ENCODE results near the gene LAMA3. TPM values are rescaled to one million over a fixed set of nuclear protein-coding genes. Genes with fewer than 3 reads are reported as not detected.
A peak's percentile ranks its signal among the peaks of the same experiment; 100 is the strongest.

The LAMA3 gene
- polyA plus RNA-seq, 1 of the 3 experiments (the other 2 are of a cell fraction), result 3.5 TPM

GRCh38 chr18:23650968-23651927 is 38.0 kb upstream of the LAMA3 start (continued):
- no peak for TF ChIP-seq ZBTB33 (IDR thresholded peaks at IDR 0.05; ENCODE audit: borderline replicate concordance, low read depth)
- no peak for TF ChIP-seq GATA2 (CRISPR knock-in tag; IDR thresholded peaks at IDR 0.05)
- no peak for TF ChIP-seq IRF3 (IDR thresholded peaks at IDR 0.05; ENCODE audit: low read depth, low read length)
- peak; percentile 20 for TF ChIP-seq CHD2 (IDR thresholded peaks at IDR 0.05; ENCODE audit: low read length, partially characterized antibody)
- peak; percentile 76 for TF ChIP-seq PBX3 (IDR thresholded peaks at IDR 0.05)
- TF ChIP-seq FOXM1 (IDR thresholded peaks at IDR 0.05; ENCODE audit: low read depth), result no peak
- TF ChIP-seq SMC3 (IDR thresholded peaks at IDR 0.05; ENCODE audit: low read depth, low read length), result no peak
- peak; percentile 62 for TF ChIP-seq JUND (IDR thresholded peaks at IDR 0.05)
- TF ChIP-seq NFIC (IDR thresholded peaks at IDR 0.05; ENCODE audit: borderline replicate concordance), result no peak; the same call in 1 of the 2 replicates
- TF ChIP-seq RAD21 (IDR thresholded peaks at IDR 0.05; ENCODE audit: low read length), result no peak
- no peak for TF ChIP-seq MXI1 (IDR thresholded peaks at IDR 0.05; ENCODE audit: low read depth, low read length)

GRCh38 chr18:23652232-23652631 is 37.0 kb upstream of the LAMA3 start:
- Histone ChIP-seq H3K27ac (ENCODE audit: low read depth in 2 of 2, low read length in 1 of 2) (no peak overlapping the region; a peak in 1 of 4 replicates), H3K4me2 (no peak overlapping the region), H3K4me1 (ENCODE audit: control insufficient read depth in 1 of 2, insufficient read depth in 2 of 2, low read depth in 1 of 2, low read length in 1 of 2) (peaks cover 7 to 22% of the 10 kb centered on the region in 2 experiments), H3K9me2 (no peaks in the 10 kb centered on the region), H3F3A (replicated peaks; ENCODE audit: insufficient read depth) (peaks cover 4% of the 10 kb centered on the region), H3K9ac (no peak overlapping the region), H3K9me3 (no peaks in the 10 kb centered on the region), H3K4me3 (ENCODE audit: low read depth in 2 of 2, low read length in 1 of 2) (no peak overlapping the region), H4K20me1 (ENCODE audit: insufficient read depth) (no peaks in the 10 kb centered on the region), H3K79me2 (ENCODE audit: insufficient read depth) (no peaks in the 10 kb centered on the region), H2AFZ (ENCODE audit: low read depth) (no peak overlapping the region), H3K27me3 (ENCODE audit: insufficient read depth) (no peaks in the 10 kb centered on the region), H3K36me3 (replicated peaks in 1 of 2; ENCODE audit: control insufficient read depth in 1 of 2, insufficient read depth in 2 of 2, low read length in 1 of 2) (no peaks in the 10 kb centered on the region)
- ChIA-PET CTCF (interaction anchor here (0.9 to 1.5 kb wide), 6 partner anchors 13 to 159 kb away, joined by 3 to 5 read pairs (median 3); no protein-coding TSS in a partner anchor), POLR2A (no interaction called here)
- TF ChIP-seq TCF12 (IDR thresholded peaks at IDR 0.05), result no peak
- no peak for TF ChIP-seq YY1 (IDR thresholded peaks at IDR 0.05; ENCODE audit: low read depth)
- WGBS (ENCODE audit: low lambda C conversion rate), result 78% methylated on average over 4 of the region's 6 CpGs
- DNase-seq, result no peak

Data from SK-N-SH (cell line).